ENCODE data around the gene LILRB2. TPM values are rescaled to one million over a fixed set of nuclear protein-coding genes. Genes with fewer than 3 reads are reported as not detected.
"Not testable (repeated sequence)": the region's sequence is repeated elsewhere in the genome, so short reads cannot be mapped to it uniquely, and the experiment has no call there.

Gene LILRB2
- total RNA-seq, 1 donor from 2014 or later = 2.9 TPM

DNA sequence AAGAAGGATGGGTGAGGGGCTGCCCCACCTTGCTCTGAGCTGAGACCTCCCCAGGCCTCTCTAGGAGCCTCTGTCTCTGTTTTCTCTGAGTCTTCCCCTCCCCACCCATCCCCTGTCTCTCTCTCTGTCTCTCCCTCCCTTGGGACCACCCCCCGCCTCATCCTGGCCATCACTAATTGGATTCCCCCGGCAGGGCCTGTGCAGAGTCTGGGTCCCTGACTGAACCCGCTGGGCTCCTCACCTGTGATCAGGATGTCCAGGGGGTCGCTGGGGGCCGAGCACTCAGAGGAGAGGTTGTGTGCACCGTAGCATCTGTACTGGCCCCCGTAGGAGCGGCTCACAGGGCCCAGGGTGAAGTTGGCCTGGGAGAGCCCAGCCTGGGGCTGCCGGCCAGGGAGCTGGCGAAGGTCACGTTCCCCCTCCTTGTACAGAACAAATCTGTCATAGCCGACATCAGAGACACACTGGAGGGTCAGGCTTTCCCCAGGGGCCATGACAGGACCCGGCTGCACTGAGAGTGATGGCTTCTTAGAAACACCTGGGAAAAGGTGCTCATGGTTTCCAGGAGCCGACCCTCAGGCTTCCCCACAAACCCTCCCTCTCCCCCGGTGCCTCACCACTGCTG lies 2.2 kb downstream of the LILRB2 start:
- DNase-seq (ENCODE audit: missing footprints); intact Hi-C loops (cut with DNase I); ATAC-seq: not testable (repeated sequence)

DNA sequence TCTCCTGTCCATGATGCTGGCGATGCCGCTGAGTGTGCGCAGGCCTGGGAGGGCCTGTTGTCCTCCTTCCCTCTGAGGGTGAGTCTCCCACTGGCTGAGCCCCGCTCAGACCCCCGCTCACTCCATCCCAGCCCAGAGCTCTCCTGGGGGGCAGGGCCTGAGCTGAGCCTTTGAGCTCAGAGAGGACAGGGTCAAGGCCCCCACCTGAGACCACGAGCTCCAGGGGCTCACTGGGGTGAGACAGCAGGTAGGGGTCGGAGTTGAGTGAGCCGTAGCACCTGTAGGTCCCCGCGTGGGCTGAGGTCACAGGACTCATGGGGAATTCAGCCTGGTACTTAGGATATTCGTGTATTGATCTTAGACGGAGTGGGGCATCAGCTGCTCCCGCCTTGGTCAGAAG lies 2.9 kb downstream of the LILRB2 start:
- DNase-seq (ENCODE audit: missing footprints); intact Hi-C loops (cut with DNase I); ATAC-seq: not testable (repeated sequence)

DNA sequence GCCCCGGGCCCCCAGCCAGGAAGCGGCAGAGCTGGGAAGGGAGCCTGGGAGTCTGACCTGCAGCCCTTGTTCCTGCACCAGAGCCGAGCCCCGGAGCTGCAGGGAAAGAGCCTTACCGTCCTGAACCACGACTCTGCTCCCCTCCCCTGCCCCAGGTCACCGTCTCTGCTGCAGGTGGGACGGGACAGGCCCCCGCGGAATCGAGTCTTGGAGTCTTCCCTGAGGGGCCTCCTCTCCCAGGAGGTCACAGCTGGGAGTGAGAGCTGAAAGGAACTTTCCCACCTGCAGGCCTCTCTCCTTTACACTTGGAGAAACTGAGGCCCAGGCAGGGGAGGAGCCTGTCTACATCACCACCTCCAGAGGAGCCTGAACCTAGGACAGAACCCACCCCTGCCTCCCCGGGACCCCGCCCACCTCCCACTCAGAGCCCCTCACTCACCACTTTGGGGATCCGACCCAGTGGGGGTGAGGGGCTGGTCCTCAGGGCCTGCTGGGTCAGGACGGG lies 3.7 kb downstream of the LILRB2 start:
- DNase-seq (ENCODE audit: missing footprints); ATAC-seq; intact Hi-C loops (cut with DNase I): not testable (repeated sequence)

DNA sequence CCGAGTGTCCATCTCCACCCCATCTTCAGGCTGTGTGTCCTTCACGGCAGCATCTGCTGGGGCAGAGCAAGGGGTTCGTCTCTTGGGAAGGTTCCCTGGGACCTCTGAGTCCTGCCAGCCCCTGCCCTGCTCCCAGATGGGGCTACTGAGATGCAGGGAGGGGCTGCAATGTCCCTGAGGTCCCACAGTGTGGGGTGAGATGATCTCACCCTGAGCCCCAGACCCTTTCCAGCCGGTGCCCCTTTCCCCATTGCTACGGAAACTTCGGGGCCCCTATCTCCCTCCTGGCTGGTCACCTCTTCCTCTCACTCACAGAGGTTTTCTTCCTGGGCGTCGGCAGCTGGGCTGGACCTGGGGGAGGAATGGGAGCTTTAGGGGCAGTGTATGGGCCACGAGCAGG lies 5.0 kb downstream of the LILRB2 start:
- DNase-seq (ENCODE audit: missing footprints) = no peak
- ATAC-seq = no peak
- intact Hi-C loops (cut with DNase I) = no loop called here

DNA sequence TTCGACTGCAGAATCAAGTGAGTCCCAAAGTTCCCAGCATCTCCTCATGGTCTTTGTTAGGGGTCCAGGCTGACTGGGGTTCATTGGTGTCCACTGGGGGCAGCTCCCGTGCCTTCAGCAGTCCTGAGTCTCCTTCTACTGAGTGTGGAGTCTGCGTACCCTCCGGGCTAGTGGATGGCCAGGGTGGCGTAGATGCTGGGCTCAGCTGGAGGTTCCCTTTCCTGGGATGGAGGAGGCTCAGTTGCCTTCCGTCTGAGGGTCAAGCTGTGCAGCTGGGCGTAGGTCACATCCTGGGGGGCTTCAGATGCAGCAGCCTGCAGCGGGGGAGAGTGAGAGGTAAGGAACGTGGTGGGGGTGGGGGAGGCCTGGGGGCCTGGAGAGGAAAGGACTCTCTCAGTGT lies 6.4 kb downstream of the LILRB2 start:
- intact Hi-C loops (cut with DNase I); ATAC-seq; DNase-seq (ENCODE audit: missing footprints): not testable (repeated sequence)

DNA sequence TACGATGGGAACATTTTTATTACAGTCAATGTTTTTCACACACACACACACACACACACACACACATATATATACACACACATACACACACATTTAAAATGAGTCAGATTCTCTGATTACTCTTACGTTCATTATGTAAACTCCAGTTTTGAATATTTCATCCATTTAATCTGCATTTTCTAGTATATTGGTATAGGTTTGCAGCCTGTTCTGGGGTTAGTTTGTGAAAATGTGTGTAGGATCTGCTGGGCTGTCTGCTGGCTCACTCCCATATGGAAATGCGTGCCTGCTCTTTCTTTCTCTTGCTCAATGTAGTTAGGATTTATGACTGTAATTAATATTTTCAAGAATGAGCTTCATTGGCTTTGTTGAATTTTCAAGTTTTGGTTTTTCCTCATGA lies 7.1 kb downstream of the LILRB2 start:
- intact Hi-C loops (cut with DNase I) = no loop called here
- no peak for ATAC-seq
- no peak for DNase-seq (ENCODE audit: missing footprints)

DNA sequence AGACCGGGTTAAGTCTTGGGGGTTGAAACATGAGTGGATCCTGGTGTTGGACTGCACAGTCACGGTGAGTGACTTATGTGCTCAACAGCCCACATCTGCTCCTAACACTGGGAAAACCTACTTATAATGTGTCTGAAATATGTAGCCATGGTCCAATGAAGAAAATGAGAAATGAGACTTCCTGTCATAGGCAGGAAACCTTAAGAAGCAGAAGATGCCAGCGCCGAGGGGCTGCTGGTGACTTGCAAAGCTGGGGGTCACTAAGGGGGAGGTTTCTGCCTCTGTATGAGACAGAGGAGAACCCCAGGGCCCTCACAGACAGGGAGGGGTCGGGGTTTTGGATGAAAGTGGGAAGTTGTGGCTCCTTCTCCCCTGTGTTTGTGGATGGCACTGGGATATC lies 8.7 kb downstream of the LILRB2 start:
- intact Hi-C loops (cut with DNase I); ATAC-seq; DNase-seq (ENCODE audit: missing footprints): not testable (repeated sequence)

DNA sequence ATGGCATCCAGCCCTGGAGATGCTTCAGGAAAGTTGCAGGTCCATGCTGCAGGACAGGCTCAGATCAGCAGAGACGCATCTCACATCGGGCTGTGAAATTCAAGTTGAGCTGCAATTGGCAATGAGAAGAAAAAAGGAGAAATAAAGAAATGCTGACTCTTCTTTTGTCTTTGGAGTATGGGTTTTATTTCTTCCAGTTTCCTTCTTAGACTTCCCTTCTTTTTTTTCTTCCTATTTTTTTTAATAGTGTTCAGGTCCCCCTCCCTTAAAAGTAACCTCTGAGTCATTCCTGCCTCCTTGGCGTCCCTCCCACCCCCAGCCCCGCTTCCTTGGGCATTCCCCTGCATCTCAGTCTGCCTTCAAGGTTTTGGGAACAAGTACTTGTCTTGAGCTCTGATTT lies 9.3 kb downstream of the LILRB2 start:
- ATAC-seq = peak; percentile 63
- DNase-seq (ENCODE audit: missing footprints); intact Hi-C loops (cut with DNase I): not testable (repeated sequence)

DNA sequence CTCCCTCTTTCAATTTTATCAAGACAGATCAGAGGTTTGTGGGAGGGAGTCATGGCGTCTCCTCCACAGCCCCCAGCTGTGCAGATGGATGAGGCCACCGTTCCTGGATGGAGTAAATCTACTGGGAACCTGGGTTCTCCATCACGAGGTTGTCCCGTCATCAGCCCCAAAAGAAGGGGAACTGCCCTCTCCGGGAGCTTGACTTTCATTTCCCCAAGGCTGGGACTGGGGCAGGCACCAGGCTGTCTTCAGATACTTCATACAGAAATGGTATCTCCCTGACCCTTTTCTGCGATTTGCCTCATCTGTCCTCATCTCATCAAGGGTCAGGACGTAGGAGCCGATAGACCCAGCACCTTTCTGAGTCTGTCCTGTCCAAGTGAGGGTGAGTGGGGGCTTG lies 9.8 kb downstream of the LILRB2 start:
- intact Hi-C loops (cut with DNase I) = no loop called here
- ATAC-seq (peak; percentile 74), DNase-seq (ENCODE audit: missing footprints) (no peak)

DNA sequence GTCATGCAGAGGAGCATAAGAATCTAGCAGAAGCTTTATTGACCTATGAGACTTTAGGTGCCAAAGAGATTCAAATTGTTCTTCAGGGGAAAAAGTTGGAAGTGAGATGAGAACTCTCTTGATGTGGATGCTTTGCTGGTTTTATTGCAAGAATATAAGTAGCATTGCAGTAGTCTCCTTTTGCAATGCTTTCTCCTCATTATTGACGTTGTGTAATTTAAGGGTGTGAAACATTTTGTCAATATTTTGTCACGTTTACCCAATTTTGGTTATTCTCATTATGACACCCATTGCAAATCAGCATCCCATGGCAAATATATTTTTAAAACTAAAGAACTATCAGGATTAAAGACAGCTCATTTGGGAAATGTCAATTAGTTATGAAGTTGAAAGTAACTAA lies 12.0 kb downstream of the LILRB2 start:
- intact Hi-C loops (cut with DNase I) = no loop called here
- DNase-seq (ENCODE audit: missing footprints) (no peak), ATAC-seq (no peak)

DNA sequence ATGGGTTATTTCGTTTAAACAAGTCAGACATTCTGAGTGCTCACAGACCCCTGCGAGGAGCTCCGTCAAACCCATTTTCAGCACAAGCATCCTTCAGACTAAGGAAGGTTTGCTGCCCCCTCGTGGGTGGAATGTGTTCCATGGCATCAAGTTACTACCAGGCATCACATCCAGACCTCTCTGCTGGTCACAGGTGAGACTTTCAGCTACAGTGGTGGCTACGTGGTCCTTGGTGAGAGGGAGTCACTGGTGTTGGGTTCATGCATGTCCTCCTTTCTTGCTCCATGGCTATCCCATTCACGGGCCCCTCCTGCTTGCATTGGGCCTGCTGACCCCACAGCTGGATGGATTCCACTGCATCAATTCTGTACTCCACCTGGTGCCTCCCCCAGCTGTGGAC lies 14.8 kb downstream of the LILRB2 start:
- intact Hi-C loops (cut with DNase I) = no loop called here
- DNase-seq (ENCODE audit: missing footprints) = peak; percentile 84
- peak; percentile 37 for ATAC-seq

DNA sequence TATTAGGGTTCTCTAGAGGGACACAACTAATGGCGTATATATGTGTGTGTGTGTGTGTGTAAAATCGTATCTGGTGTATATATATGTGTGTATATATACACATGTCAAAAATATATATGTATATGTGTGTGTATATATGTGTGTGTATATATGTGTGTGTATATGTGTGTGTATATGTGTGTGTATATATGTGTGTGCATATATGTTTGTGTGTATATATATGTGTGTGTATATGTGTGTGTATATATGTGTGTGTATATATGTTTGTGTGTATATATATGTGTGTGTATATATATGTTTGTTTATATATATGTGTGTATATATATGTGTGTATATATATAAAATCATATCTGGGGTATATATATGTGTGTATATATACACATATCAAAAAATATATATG lies 18.4 kb downstream of the LILRB2 start:
- DNase-seq (ENCODE audit: missing footprints) (no peak), ATAC-seq (no peak)
- intact Hi-C loops (cut with DNase I) = no loop called here

DNA sequence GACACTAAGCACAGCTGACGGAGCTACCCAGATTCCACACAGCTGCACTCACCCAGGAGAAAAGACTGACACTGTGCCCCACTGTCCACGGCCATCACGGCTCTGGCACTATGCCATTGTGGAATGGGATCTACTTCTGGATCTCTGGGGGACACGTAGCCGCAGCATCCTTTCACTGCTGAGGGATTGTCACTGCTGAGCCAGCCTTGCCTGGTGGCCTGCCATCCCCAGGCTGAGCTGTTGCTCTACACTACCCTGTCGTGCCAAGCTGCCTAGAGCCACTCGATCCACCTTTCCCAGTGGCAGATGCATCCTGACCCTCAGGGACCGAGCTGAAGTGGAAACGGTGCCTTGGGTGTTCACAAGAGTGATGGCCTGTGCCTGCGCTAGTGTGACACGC lies 18.8 kb downstream of the LILRB2 start:
- intact Hi-C loops (cut with DNase I) = no loop called here
- DNase-seq (ENCODE audit: missing footprints) (no peak), ATAC-seq (no peak)

DNA sequence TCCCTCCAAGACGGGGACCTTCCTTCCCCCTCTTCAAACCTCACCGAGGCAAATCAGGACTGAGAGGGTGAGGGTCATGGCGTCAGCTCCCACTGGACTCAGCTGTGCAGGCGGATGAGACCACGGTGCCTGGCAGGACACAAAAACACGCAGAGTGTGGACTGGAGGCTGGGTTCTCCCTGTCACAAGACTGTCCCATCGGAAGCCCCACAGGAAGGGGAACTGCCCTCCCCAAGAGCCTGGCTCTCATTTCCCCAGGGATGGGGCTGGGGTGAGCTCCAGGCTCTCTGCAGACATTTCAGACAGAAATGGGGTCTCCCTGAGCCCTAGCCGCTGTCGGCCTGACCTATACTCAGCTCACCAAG lies 23.8 kb downstream of the LILRB2 start, which contains the start of gene LILRB5:
Gene LILRB5, minus strand, starts transcription at position 158 of the 365 bp plus-strand sequence. Its CDS starts 80 bp downstream, at position 78.
- ATAC-seq = peak; percentile 51

DNA sequence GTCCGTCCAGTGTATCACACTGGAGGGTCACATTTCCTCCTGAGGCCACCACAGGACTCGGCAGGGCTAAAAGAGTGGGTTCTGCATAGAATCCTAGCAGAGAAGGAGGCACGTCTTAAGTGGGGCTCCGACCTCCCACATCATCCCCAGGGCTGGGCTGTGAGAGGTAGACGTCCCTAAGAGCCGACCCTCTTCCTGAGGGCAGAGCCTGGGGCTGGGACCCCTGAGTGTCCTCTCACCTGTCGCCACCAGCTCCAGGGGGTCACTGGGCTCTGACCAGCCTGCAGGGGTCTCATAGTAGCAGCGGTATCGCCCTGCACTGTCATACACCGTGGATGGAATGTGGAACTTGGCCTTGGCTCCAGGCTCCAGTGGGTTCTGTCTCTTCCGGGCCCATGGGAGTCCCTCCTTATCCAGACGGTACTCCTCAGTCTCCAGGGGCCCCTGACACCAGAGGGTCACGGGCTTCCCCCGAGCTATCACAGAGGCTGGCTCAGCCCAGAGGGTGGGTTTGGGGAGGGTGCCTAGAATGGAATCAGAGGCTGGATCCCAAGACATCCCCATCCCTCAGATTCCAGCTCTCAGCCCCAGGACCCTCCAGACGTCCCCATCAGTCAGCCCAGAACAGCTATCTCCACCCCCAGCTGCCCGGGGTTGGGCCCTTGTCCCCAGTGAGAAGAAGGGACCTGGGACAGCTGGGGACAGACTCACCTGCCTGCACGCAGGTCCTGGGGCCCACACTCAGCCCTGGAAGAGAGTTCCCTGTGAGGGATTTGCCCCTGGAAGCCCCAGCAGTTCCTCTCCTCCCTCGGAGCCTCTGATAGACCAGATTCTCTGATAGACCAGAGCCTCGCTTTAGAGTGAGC lies 24.4 kb downstream of the LILRB2 start:
- intact Hi-C loops (cut with DNase I) = no loop called here
- no peak for ATAC-seq
- DNase-seq (ENCODE audit: missing footprints) = no peak

More for the DNA sequence above, 23.8 kb downstream of the LILRB2 start, which contains the start of gene LILRB5:
- DNase-seq (ENCODE audit: missing footprints) = no peak
- intact Hi-C loops (cut with DNase I) = no loop called here

DNA sequence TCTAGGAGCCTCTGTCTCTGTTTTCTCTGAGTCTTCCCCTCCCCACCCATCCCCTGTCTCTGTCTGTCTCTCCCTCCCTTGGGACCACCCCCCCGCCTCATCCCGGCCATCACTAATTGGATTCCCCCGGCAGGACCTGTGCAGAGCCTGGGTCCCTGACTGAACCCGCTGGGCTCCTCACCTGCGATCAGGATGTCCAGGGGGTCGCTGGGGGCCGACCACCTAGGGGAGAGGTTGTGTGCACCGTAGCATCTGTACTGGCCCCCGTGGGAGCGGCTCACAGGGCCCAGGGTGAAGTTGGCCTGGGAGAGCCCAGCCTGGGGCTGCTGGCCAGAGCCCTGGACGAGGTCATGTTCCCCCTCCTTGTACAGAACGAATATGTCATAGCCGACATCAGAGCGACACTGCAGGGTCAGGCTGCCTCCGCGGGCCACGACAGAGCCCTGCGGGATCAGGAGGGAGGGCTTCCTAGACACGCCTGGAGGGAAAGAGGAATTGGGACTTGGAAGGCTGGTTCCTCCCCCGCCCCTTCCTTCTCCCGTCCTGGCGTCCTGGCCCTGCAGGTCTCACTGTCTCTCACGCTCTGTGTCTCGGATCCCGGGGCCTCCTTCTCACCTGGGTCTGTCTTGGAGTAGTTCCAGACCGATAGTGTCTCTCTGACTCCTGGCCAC lies 25.7 kb downstream of the LILRB2 start:
- intact Hi-C loops (cut with DNase I) = no loop called here
- DNase-seq (ENCODE audit: missing footprints) (no peak), ATAC-seq (no peak)

DNA sequence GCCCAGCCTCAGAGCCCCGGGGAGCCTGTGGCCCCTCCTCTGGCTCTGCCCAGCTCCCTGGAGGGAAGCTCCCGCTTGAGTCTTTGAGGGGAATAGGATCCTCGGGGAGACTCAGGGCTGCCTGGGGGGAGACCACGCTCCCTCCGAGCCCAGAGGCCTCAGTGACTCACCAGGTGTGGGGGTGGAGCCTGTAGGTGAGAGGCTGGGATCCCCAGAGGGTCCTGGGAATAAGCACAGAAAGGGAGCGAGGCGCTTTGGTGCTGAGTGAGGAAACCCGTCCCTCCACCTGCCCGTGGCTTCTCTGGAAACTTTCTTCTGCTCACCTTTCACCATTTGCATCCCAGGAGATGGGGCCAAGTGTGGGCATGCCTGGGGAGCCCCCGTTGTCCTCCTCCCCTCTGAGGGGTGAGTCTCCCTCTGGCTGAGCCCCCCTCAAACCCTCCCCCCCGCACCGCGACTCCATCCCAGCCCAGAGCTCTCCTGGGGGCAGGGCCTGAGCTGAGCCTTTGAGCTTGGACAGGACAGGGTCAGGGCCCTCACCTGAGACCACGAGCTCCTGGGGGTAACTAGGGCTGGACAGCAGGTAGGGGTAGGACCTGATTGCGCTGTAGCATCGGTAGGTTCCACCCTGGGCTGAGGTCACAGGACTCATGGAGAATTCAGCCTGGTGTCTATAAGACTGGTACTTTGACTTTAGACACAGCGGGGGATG lies 26.6 kb downstream of the LILRB2 start:
- ATAC-seq (no peak), DNase-seq (ENCODE audit: missing footprints) (no peak)
- intact Hi-C loops (cut with DNase I) = no loop called here

DNA sequence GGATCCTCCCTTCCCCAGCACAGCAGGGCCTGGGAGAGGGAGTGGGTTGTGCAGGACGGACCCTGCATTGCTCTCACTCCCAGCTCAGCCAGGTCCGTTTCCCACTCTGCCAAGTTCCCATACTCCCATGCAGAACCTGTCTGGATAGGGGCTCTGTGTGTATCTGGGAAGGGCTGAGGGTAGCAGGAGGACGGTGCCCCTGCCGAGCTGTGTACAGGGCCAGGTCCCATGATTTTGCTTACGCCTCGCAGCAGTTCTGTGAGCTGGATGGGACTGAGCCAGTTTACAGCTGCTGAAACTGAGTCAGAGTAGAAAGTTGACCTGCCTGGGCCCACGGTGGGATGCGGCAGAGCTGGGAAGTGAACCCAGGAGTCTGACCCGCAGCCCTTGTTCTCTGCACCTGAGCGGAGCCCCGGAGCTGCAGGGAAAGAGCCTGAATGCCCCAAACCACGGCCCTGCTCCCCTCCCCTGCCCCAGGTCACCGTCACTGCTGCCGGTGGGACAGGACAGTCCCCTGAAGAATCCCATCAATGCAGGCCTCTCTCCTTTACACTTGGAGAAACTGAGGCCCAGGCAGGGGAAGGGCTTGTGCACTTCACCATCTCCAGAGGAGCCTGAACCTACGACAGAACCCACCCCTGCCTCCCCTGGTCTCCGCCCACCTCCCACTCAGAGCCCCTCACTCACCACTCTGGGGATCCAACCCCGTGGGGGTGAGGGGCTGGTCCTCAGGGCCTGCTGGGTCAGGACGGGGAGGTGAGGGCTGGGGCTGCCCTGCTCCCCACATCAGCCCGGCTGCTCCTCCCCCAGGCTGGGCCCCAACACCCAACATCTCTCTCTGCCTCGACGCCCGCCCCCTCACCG lies 27.3 kb downstream of the LILRB2 start:
- ATAC-seq (no peak), DNase-seq (ENCODE audit: missing footprints) (no peak)

More for the DNA sequence above, 27.3 kb downstream of the LILRB2 start:
- intact Hi-C loops (cut with DNase I) = no loop called here
